HG03571 (cell line): ENCODE results near the gene SEMA7A.
A peak's percentile ranks its signal among the peaks of the same experiment; 100 is the strongest.
"Not testable (repeated sequence)": the region's sequence is repeated elsewhere in the genome, so short reads cannot be mapped to it uniquely, and the experiment has no call there.

Experiments used
- ATAC-seq: cut with Tn5 transposase; IDR thresholded peaks from one replicate; pipeline ENCODE4 v1.9.1; 2021; ENCODE audit not compliant: unreplicated experiment

The SEMA7A gene

GRCh38 chr15:74402337-74402841 is 31.4 kb downstream of the SEMA7A start:
- ATAC-seq: no peak

GRCh38 chr15:74400915-74401757 is 32.6 kb downstream of the SEMA7A start:
- no peak for ATAC-seq

GRCh38 chr15:74400313-74400860 is 33.4 kb downstream of the SEMA7A start:
- ATAC-seq: no peak

GRCh38 chr15:74399511-74400312 is 34.0 kb downstream of the SEMA7A start:
- ATAC-seq: no peak

GRCh38 chr15:74399100-74399499 is 34.7 kb downstream of the SEMA7A start:
- no peak for ATAC-seq

GRCh38 chr15:74398183-74398582 is 35.6 kb downstream of the SEMA7A start:
- no peak for ATAC-seq

GRCh38 chr15:74397239-74398068 is 36.3 kb downstream of the SEMA7A start:
- peak; percentile 20 for ATAC-seq

GRCh38 chr15:74396445-74397238 is 37.1 kb downstream of the SEMA7A start:
- no peak for ATAC-seq

- ATAC-seq: no peak
Measured at GRCh38 chr15:74396146-74396438, 37.7 kb downstream of the SEMA7A start.

GRCh38 chr15:74395319-74396145 is 38.2 kb downstream of the SEMA7A start:
- no peak for ATAC-seq

- no peak for ATAC-seq
Measured at GRCh38 chr15:74394090-74394846, 39.5 kb downstream of the SEMA7A start.

GRCh38 chr15:74393423-74393822 is 40.3 kb downstream of the SEMA7A start:
- no peak for ATAC-seq

- ATAC-seq: no peak
Measured at GRCh38 chr15:74392902-74393301, 40.9 kb downstream of the SEMA7A start.

GRCh38 chr15:74392451-74392830 is 41.3 kb downstream of the SEMA7A start:
- ATAC-seq: no peak

GRCh38 chr15:74391582-74392450 is 41.9 kb downstream of the SEMA7A start:
- no peak for ATAC-seq

GRCh38 chr15:74390647-74391288 is 43.0 kb downstream of the SEMA7A start:
- ATAC-seq: no peak

GRCh38 chr15:74390049-74390646 is 43.6 kb downstream of the SEMA7A start:
- not testable (repeated sequence) for ATAC-seq
